KMS-11 (cell line): Measurements from ENCODE around the gene RAB3GAP2.
"Not testable (repeated sequence)": the region's sequence is repeated elsewhere in the genome, so short reads cannot be mapped to it uniquely, and the experiment has no call there.

Source experiments
- H2AFZ ChIP-seq: fragments of 200-600 bp; sonication (generic); 2 replicates; pipeline ENCODE4 v1.6.1; 2016; ENCODE audit warnings: antibody characterized with exemption, mixed run types, low read depth
- H3K27ac ChIP-seq: fragments of 200-600 bp; sonication (generic); 2 replicates; pipeline ENCODE4 v1.6.1; 2016; ENCODE audit warnings: mild to moderate bottlenecking, mixed run types
- H3K27me3 ChIP-seq: fragments of 200-600 bp; sonication (generic); 2 replicates; pipeline ENCODE4 v1.6.1; 2017; ENCODE audit warnings: mild to moderate bottlenecking, low read depth, mixed run types, moderate library complexity; ENCODE audit not compliant: insufficient read depth
- H3K36me3 ChIP-seq: fragments of 200-600 bp; sonication (generic); 2 replicates; pipeline ENCODE4 v1.6.1; 2017; ENCODE audit warnings: mild to moderate bottlenecking, mixed run types; ENCODE audit not compliant: insufficient read depth
- H3K4me1 ChIP-seq: fragments of 200-600 bp; sonication (generic); 2 replicates; pipeline ENCODE4 v1.6.1; 2016; ENCODE audit warnings: mild to moderate bottlenecking, low read depth, mixed run types; ENCODE audit not compliant: poor library complexity, severe bottlenecking
- H3K4me2 ChIP-seq: fragments of 200-600 bp; sonication (generic); 2 replicates; pipeline ENCODE4 v1.7.0; 2016; ENCODE audit warnings: mild to moderate bottlenecking, mixed run types
- H3K4me3 ChIP-seq: fragments of 200-600 bp; sonication (generic); IDR thresholded peaks from 2 replicates; pipeline ENCODE4 v1.6.1; 2017; ENCODE audit warnings: low read depth, low read length, mixed read lengths; ENCODE audit not compliant: insufficient read depth
- H3K79me2 ChIP-seq: fragments of 200-600 bp; sonication (generic); 2 replicates; pipeline ENCODE4 v1.6.1; 2016; ENCODE audit warnings: low read depth, mixed run types; ENCODE audit not compliant: insufficient read depth
- H3K9ac ChIP-seq: fragments of 200-600 bp; sonication (generic); 2 replicates; pipeline ENCODE4 v1.6.1; 2016; ENCODE audit warnings: mild to moderate bottlenecking, mixed run types
- H4K20me1 ChIP-seq: fragments of 200-600 bp; sonication (generic); 2 replicates; pipeline ENCODE4 v1.6.1; 2016; ENCODE audit warnings: mild to moderate bottlenecking, mixed run types; ENCODE audit not compliant: insufficient read depth
- TF ChIP-seq, protein P1 (sequence below): fragments of 200-600 bp; sonication (generic); conservative IDR thresholded peaks from 2 replicates; pipeline ENCODE4 v1.6.1; 2017; ENCODE audit warnings: low read depth, mild to moderate bottlenecking, antibody characterized with exemption, low read length, moderate library complexity, mixed read lengths

The RAB3GAP2 gene

DNA sequence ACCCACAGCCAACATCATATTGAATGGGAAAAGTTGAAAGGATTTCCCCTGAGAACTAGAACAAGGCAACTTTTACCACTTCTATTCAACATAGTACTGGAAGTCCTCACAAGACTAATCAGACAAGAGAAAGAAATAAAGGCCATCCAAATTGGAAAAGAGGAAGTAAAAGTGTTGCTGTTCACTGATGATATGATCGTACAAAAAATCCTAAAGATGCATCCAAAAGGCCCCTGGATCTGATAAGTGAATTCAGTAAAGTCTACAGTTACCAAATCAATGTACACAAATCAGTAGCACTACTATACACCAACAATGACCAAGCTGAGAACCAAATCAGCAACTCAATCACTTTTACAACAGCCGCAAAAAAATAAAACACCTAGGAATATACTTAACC lies 28.3 kb downstream of the RAB3GAP2 start:
- TF ChIP-seq, protein P1, sequence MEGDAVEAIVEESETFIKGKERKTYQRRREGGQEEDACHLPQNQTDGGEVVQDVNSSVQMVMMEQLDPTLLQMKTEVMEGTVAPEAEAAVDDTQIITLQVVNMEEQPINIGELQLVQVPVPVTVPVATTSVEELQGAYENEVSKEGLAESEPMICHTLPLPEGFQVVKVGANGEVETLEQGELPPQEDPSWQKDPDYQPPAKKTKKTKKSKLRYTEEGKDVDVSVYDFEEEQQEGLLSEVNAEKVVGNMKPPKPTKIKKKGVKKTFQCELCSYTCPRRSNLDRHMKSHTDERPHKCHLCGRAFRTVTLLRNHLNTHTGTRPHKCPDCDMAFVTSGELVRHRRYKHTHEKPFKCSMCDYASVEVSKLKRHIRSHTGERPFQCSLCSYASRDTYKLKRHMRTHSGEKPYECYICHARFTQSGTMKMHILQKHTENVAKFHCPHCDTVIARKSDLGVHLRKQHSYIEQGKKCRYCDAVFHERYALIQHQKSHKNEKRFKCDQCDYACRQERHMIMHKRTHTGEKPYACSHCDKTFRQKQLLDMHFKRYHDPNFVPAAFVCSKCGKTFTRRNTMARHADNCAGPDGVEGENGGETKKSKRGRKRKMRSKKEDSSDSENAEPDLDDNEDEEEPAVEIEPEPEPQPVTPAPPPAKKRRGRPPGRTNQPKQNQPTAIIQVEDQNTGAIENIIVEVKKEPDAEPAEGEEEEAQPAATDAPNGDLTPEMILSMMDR = no peak
- Histone ChIP-seq H3K4me1 (peaks cover 11% of the 10 kb centered on the region), H3K79me2 (0 out of 2 replicates have a peak, but pooled peaks cover 8% of the 10 kb centered on the region), H3K4me2 (no peak overlapping the region), H2AFZ (no peak overlapping the region), H3K36me3 (no peaks in the 10 kb centered on the region; the same call in 1 of the 2 replicates), H3K27ac (no peak overlapping the region), H3K4me3 (no peak overlapping the region), H3K27me3 (no peaks in the 10 kb centered on the region), H3K9ac (no peak overlapping the region), H4K20me1 (no peaks in the 10 kb centered on the region)

DNA sequence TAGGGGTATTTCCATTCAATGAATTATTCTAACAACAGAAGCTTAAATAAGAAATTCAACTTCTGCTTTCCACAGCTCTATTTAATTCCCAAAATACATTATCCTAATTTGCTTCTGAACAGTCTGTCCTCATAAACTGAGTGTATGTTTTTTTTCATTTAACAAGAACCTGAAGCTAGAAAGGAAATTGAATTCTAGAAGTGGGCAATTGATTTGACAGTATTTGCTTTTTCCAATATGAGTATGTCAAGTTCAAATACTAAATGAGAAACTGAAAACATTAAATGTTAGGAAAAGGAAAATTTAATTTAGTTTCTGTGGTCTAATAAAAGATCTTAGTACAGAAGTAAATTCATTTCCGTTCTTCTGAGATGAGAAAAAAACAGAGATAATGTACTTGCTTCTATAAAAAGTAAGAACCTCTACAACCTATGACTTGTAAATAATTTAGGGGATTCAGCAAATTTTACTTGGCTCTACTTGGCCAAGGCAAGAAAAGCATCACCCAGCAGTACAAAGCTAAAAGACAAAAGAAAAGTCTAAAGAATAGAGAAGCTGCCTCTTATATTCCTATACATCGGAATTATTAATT lies 31.1 kb downstream of the RAB3GAP2 start:
- H3K4me2 ChIP-seq = no peak overlapping the region
- H3K36me3 ChIP-seq = no peaks in the 10 kb centered on the region
- no peak overlapping the region for H3K4me3 ChIP-seq
- H3K4me1 ChIP-seq = peaks cover 11% of the 10 kb centered on the region
- H4K20me1 ChIP-seq = no peaks in the 10 kb centered on the region
- no peak overlapping the region for H3K27ac ChIP-seq
- no peaks in the 10 kb centered on the region for H3K27me3 ChIP-seq
- no peak overlapping the region for H2AFZ ChIP-seq
- no peak overlapping the region for H3K9ac ChIP-seq
- H3K79me2 ChIP-seq = 0 out of 2 replicates have a peak, but pooled peaks cover 8% of the 10 kb centered on the region
- TF ChIP-seq, protein P1 = no peak

DNA sequence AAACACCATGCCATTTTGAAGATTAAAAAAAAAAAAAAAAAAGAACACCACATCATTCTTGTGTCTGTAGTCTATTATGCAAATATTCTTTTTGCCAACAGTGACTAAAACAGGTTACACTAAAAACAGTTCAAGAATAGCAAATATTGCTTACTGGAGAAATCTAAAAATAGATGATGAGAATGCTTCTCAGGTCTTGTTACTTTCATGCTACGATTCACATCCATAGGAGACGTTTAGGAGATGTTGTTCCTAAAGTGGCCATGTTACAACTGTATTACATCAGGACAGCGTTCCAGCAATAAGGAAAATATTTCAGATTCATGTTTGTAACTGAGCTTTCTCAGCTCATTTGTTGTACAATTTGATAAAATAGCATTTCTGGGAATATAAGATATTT lies 32.3 kb downstream of the RAB3GAP2 start:
- H3K4me1 ChIP-seq = peaks cover 11% of the 10 kb centered on the region
- TF ChIP-seq, protein P1 = no peak
- H3K27me3 ChIP-seq = no peaks in the 10 kb centered on the region
- H3K36me3 ChIP-seq = no peaks in the 10 kb centered on the region
- no peak overlapping the region for H3K27ac ChIP-seq
- H3K79me2 ChIP-seq = 0 out of 2 replicates have a peak, but pooled peaks cover 8% of the 10 kb centered on the region
- no peak overlapping the region for H3K4me3 ChIP-seq
- no peak overlapping the region for H3K4me2 ChIP-seq
- no peaks in the 10 kb centered on the region for H4K20me1 ChIP-seq
- no peak overlapping the region for H3K9ac ChIP-seq
- no peak overlapping the region for H2AFZ ChIP-seq

DNA sequence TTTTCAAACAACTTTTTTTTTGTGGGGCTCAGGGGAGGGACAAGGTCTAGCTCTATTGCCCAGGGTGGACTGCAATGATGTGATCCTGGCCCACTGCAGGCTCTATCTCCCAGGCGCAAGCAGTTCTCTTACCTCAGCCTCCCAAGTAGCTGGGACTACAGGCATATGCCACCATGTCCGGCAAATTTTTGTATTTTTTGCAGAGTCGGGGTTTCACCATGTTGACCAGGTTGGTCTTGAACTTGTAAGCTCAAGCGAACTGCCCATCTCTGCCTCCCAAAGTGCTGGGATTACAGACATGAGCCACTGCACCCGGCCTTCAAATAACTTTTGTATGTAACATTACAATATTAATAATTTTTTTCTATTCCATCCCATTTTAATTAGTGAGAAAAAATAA lies 33.0 kb downstream of the RAB3GAP2 start:
- H4K20me1 ChIP-seq = no peaks in the 10 kb centered on the region
- no peak overlapping the region for H2AFZ ChIP-seq
- H3K4me3 ChIP-seq = no peak overlapping the region
- no peak overlapping the region for H3K9ac ChIP-seq
- TF ChIP-seq, protein P1 = no peak
- H3K36me3 ChIP-seq = no peaks in the 10 kb centered on the region
- H3K27ac ChIP-seq = no peak overlapping the region
- H3K27me3 ChIP-seq = no peaks in the 10 kb centered on the region
- H3K4me2 ChIP-seq = no peak overlapping the region
- H3K4me1 ChIP-seq = peaks cover 11% of the 10 kb centered on the region
- 0 out of 2 replicates have a peak, but pooled peaks cover 8% of the 10 kb centered on the region for H3K79me2 ChIP-seq

DNA sequence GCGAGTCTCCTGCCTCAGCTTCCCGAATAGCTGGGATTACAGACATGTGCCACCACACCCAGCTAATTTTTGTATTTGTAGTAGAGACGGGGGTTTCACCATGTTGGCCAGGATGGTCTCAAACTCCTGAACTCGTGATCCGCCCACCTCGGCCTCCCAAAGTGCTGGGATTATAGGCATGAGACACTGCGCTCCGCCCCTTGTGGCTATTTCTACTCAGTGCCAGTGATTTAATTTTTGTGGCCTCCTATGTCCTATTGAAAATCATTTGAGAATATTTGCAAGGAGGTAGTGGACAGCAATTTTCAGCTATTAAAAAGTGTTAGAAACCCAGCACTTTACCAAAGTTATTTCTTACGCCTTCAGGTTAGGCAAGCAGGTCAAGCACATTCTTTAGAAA lies 36.0 kb downstream of the RAB3GAP2 start:
- not testable (repeated sequence) for H3K4me3 ChIP-seq, H3K79me2 ChIP-seq, H4K20me1 ChIP-seq, H3K27me3 ChIP-seq, H3K36me3 ChIP-seq, H3K27ac ChIP-seq, H3K4me2 ChIP-seq, H2AFZ ChIP-seq, H3K9ac ChIP-seq
- peaks cover 11% of the 10 kb centered on the region for H3K4me1 ChIP-seq
